Activated naive CD8-positive, alpha-beta T cell treated with anti-CD3 and anti-CD28 coated beads, Interleukin-2, amount 50 U/mL, for 16 hours (primary cell): Measurements from ENCODE around the gene OR51M1.

Source experiments
- DNase-seq: peaks from one replicate; pipeline ENCODE4 v3.0.0-alpha.2; 2020; ENCODE audit warnings: low read depth, low spot score

Gene OR51M1

GRCh38 chr11:5384335-5384734 lies 723 bp downstream of the OR51M1 start:
- DNase-seq = no peak

GRCh38 chr11:5390210-5390609 lies 6.6 kb downstream of the OR51M1 start:
- DNase-seq = no peak

GRCh38 chr11:5394091-5394490 lies 10.5 kb downstream of the OR51M1 start:
- no peak for DNase-seq

GRCh38 chr11:5398936-5399335 lies 15.3 kb downstream of the OR51M1 start:
- DNase-seq = no peak

- no peak for DNase-seq
Observed at GRCh38 chr11:5405173-5405572, 21.6 kb downstream of the OR51M1 start.

- no peak for DNase-seq
Observed at GRCh38 chr11:5420993-5421392, 37.4 kb downstream of the OR51M1 start.

- DNase-seq = no peak
Observed at GRCh38 chr11:5421811-5422210, 38.2 kb downstream of the OR51M1 start, which contains the start of gene OR51Q1. Gene OR51Q1, plus strand, starts transcription at chr11:5422111. Its CDS starts 90 bp downstream, at chr11:5422201.

GRCh38 chr11:5423131-5423530 lies 39.5 kb downstream of the OR51M1 start:
- DNase-seq = no peak

GRCh38 chr11:5441414-5441813 lies 57.8 kb downstream of the OR51M1 start, which contains the start of gene OR51I1:
Gene OR51I1, minus strand, starts transcription at chr11:5441514. Its CDS starts 0 bp downstream, at chr11:5441514.
- no peak for DNase-seq
